GM21786 (cell line): ENCODE results near the gene IFIT2.
"Not testable (repeated sequence)": the region's sequence is repeated elsewhere in the genome, so short reads cannot be mapped to it uniquely, and the experiment has no call there.

Experiments used
- ATAC-seq: cut with Tn5 transposase; IDR thresholded peaks from one replicate; pipeline ENCODE4 v1.9.1; 2021; ENCODE audit not compliant: unreplicated experiment

Gene IFIT2, protein sequence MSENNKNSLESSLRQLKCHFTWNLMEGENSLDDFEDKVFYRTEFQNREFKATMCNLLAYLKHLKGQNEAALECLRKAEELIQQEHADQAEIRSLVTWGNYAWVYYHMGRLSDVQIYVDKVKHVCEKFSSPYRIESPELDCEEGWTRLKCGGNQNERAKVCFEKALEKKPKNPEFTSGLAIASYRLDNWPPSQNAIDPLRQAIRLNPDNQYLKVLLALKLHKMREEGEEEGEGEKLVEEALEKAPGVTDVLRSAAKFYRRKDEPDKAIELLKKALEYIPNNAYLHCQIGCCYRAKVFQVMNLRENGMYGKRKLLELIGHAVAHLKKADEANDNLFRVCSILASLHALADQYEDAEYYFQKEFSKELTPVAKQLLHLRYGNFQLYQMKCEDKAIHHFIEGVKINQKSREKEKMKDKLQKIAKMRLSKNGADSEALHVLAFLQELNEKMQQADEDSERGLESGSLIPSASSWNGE

DNA sequence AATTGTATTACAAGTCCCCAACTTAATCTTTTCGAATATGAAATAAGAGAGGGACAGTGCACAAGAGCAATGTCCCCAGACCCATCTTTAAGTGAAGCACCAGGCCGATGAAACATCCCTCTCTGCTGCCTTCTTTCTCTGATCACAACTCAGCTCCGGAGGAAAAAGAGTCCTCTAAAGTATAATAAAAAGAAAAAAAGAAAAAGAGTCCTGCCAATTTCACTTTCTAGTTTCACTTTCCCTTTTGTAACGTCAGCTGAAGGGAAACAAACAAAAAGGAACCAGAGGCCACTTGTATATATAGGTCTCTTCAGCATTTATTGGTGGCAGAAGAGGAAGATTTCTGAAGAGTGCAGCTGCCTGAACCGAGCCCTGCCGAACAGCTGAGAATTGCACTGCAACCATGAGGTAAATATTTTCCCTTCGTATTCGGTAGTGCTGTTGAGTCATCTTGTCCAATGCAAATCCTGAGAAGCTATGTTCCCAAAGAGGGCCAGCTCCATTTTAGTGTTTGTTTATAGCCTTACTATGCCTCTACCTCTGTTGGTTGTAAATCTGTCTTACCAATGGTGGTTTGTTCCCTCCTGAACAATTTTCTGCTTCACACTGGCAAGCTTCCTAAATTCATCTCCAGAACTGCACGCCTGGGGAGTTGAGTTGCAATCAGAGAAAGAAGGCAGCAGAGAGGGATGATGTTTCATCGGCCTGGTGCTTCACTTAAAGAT is at the start of gene IFIT2:
TSS of gene IFIT2 (plus strand) at position 326 of the 725 bp plus-strand sequence. CDS start at position 404, 78 bp downstream.
- peak; percentile 83 for ATAC-seq

DNA sequence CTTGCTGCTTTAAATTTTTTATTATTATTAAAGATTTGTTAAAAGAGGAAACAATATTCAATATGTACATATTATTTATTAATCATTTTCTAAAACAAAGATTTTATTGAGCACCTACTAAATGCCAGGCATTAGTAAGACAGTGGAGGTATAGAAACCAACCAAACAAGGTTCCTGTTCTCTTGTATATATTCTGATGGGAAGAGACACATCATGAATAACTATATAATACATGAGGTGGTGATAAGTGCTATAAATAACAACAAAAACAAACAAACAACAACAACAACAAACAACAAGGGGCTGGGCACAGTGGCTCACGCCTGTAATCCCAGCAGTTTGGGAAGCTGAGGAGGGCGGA is 49.6 kb upstream of the IFIT2 start:
- ATAC-seq: no peak

DNA sequence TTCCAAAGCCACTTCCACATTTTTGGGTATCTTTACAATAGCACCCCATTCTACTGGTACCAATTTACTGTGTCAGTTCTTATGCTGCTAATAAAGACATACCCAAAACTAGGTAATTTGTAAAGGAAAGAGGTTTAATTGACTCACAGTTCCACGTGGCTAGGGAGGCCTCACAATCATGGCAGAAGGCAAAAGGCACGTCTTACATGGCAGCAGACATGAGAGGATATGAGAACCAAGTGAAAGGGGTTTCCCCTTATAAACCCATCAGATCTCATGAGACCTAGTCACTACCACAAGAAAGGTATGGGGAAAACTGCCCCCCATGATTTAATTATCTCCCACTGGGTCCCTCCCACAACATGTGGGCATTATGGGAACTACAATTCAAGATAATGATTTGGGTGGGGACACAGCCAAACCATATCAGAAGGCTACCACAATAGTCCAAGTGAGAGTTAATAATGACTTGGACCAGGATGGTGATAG is 46.7 kb upstream of the IFIT2 start:
- ATAC-seq: not testable (repeated sequence)

DNA sequence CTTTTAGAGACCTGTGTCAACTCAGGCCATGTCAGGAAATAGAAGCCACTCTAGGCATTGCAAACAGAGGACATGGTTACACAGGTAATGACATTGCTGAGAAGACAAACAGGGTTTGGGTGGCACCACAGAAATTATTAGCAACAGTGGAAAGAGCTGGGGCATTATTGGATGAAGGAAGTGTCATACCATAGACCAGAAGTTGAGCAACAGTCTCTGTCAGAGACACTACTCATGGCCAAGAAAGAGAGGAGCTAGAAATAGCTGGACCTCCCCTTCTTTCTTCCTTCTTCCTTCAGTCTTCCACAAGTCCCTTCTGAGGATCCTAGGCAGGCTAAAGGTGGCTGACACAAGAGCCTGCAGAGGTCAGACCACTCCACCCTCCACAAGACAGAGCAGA is 46.1 kb upstream of the IFIT2 start:
- ATAC-seq: no peak

DNA sequence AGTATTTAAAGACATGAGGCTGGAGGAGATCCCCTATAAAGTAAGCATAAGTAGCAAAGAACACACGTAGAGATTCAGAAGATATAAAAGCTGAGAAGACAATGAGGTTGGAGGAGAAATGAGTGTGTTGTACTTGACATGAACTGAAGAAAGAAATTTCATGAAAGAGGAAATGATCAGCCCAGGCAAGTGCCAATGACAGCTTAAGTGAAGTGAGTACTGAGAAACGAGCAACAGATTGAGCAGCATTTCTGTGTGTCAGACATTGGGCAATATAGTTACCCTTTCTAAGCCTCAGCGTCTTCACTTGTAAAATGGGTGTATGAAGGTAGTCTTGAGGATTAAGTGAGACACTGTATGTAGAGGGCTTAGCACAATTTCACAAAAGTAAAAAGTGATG is 45.5 kb upstream of the IFIT2 start:
- ATAC-seq: no peak

DNA sequence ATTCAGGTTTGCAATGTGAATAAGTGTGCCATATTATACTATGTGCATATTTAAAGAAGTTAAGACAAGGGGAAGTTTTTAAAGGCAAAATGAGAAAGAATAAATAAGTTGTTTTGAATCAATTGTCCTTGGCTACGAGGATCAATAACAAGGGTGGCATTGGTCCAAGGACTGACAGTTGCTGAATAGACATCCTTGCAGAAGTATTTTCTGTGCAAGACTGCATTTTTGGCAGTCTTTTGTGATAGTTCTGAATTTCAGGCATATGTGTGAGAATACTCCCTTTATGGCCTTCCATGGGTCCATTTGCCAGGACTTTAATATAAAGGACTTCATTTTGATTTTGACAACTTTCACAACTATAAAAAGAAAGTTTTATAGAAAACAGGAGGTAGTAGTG is 44.9 kb upstream of the IFIT2 start:
- ATAC-seq: no peak

DNA sequence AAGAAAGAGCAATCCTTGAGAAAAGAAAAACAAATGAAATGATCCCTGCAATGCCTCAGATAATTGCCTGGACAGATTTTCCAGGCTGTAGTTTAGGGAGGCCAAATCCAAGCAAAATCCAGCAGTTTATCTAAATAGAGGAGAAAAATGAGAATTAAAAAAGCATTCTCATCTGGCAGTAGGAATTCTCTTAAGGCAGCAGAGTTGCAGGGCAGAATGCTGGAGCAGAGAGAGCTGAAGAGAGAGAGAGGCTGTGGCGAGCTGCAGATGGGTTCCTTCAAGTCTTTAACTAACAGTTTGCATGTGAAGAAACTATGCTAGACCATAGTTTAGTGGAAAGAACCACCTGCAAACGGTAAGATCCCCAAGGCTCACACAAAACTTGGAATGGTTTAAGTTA is 44.3 kb upstream of the IFIT2 start:
- ATAC-seq: no peak

DNA sequence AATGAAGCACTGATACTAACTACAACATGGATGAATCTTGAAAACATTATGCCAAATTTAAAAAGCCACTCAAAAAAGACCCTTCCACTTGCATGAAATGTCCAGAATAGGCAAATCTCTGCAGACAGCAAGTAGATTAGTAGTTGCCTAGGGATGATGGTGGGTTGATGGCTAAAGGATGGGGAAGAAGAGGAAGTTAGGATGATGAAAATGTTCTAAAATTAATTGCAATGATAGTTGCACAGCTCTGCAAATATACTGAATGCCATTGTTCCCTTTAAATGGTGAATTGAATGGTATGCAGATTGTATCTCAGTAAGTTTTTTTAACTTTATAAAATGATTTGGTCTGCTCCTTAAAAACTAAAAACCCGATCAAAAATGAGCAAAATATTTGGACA is 43.0 kb upstream of the IFIT2 start:
- ATAC-seq: no peak

DNA sequence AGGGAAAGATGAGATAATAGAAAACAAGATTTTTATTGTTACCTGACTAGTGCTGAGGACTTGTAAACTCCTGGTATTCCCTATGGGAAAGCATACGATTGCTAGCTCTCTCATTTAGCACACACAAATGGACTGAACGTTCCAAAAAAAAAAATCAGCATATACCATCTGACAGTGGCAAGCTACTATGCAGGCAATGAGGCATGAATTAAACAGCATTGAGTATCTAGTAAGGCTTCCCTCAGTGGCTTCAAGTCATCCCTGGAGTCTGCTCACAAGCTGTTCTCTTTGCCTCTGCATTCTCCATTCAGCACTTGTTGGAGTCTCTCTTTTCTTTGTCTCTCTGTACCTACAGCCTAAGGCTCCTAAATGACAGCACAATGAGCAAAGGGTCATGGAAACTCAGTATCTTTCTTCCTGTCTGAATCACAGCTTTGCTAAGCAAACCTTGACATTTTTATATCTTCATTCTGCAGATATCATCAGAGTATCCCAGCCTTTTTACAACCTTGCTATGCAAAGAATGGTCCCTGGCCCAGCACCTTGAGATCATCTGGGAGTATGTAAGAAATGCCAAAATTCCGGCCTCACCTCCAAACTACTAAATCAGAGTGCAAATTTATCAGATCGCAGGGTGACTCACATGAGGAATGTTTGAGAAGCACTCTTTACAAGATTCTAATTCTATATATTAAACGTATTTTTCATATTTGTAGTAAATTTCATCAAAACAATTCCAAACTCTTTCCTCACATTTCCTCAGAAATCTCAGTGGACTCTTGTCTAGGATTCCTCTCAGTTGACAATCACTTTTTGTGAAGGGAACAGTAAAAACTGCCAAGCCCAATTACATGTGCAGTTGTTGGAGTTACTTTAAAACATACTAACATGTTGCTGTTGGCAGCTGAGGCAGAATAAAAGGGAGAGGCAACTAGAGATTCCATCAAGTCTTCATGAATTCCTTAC is 39.5 kb upstream of the IFIT2 start:
- no peak for ATAC-seq

DNA sequence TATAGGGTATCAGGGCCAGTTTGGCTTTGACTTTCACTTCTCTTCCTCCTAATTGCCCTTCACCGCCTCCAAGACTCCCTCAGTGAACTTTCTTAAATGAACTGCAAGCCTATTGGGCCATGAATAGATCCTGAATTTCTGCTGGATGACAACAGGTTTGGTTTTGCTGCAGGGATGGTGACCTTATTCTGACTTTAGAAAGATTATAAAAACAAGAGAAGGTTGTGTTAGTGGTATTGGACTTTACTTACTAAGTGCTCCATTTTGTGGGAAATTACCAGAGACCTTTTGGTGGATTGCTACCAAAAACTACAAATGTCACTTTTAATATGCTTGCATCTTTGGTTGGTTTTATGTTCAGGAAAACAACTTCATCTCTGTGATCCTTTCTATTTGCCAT is 38.8 kb upstream of the IFIT2 start:
- ATAC-seq: no peak

DNA sequence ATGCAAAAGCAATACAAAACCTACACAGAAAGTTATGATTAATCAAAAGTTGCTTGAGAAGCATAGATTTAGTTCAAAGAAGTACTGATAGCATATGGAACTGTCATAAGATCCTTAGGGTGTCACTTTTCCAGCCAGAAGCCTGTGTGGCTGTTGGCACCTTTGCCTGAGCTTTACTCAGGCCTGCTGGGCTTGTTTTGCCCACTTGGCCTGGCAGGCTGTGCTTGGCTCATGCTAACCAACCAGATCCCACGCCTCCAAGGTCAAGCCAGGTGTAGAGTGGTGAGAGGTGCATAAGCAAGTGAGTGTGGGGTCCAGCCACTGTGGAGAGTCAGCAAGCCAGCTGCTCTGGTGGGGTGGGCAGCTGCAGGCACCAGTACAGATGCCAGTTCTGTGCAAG is 38.3 kb upstream of the IFIT2 start:
- ATAC-seq: no peak

DNA sequence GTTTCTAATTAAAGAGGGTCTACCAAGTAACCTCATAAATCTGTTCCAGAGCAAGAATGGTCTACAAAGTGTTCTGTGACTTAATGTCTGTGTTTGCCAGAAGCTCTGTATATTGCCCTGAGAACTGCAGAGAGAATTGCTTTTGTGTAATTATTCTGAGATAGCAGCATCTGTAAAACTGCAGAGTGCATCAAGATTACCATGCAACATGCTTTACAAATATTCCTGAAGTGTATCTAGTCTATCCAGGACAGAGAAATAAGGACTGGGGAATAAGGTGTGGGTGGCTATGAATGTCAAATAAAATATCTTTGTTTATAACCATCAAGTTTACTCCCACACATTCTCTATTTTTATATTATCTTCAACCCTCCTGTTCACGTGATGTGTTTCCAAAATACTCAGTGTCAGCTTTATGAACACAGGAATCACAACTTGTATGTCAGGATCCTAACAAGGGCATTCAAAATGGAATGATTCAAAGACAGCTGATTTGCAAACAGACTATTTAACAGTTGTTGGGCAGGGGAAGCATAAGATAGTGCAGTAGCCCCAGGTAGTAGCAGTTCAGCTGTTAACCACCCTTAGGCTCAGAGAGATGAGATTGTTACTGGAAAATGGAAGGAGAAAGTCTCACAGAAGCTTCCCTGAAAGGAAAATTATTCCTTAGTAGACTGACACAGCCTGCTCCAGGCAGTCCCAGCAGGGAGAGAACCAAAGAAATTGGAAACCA is 35.0 kb upstream of the IFIT2 start:
- no peak for ATAC-seq

DNA sequence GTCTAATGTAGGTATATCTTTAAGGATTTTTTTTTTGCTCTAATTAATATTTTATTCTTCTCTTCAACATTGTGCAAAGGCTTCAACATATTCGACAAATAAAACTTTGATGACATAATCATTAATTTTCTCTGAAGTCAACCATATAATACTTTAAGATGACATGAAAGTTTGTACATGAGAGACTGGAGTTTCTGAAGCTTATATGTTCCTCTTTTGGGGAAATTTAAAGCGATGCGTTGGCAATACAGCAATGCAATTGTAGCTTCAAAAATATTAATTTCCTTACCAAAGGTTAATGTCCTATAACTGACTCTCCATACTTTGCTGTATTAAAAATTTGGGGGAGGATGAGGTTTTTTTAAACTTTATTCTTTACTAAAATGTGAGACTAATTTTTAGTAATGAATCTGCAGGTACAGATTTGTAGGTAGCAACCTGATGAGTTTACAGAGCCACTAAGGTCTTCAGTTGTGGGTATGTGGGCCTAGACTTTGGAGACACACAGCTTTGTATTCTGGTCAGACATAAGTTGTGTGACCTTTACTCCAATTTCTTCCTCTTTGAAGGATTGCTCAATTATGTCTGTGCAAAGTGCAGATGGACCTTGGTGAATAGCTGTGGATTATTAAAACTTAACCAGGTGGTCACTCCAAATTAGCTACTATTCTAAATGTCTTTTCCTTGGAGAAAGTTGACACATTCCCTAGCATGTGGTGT is 32.3 kb upstream of the IFIT2 start:
- ATAC-seq: no peak

DNA sequence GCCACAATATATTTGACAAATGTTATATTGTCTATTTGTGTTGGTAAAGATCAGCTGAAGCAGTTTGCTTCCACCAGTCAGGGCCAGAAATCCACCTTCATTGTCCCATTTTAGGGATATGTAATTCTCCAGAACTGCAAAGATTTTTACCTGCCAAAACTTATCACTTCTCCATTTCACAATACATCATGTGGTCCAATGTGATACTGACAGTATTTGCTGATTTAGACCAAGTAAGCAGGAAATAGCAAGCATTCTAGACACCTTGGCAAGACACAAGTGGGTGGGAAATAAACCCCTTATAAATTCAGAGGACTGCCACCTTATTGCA is 31.7 kb upstream of the IFIT2 start:
- no peak for ATAC-seq

DNA sequence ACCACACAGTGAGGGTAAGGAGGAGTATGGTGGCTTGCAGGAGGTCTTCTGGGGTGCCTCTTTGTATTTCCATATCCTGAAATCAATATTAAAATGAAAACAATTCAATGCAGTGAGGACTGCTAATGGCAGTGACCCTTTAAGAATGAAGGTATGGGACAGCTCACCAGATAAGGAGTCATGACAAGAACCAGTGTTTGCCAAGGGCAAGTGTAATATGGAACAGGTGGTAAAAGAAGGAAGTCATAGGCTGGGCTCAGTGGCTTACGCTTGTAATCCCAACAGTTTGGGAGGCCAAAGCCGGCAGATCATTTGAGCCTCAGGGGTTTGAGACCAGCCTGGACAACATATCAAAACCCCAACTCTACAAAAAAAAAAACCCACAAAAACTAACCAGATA is 30.3 kb upstream of the IFIT2 start:
- no peak for ATAC-seq

DNA sequence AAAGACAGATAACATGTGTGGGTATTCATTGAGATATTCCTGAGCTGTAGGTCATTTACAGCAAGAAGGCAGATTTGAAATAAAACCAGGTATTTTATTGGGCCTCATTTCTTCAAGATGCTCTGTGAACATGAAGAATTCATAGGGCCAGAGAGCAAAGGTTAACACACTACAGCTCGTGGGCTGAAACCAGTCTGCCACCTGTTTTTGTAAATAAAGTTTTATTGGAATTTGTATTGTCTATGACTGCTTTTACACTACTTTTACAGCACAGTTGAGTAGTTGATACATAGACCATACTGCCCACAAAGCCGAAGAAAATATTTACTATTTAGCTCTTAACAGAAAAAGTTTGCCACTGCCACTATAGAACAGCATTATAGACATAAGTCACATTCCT is 28.2 kb upstream of the IFIT2 start:
- no peak for ATAC-seq

DNA sequence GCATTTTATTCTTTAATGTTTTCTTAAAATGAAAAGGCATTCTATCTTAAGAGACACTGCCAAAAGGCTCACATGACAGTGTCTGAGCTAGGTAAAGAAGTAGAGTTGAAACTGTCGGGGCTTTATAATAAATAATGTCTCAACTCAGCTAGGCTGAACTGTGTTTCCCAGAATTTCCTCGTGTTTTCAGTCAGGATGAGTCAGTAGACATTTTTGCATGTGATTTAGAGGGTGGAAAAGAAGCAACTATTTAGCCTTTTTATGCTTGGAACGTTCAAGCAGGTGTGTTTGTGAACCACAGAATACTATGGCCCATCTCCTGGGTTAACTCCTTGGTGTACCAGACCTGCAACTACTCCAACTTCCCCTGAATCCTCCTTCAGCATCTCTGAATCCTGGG is 26.9 kb upstream of the IFIT2 start:
- no peak for ATAC-seq

DNA sequence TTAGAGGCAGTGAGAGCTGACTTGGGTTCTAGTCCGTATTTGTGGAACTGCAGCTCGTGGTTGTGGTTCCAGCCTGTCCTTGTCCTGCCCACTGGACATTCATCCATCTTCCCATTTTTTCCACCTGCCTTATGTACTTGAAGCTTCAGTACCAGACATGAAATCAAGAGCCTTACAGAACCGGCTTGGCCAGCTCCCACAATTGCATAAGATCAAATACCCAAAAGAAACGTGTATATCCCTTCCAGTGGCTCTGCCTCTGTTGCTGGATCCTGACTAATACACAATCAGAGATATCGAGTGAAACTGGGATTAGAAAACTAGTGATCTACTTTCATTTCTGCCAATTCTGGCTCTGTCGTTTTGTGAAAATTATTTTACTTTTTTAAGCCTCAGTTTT is 26.5 kb upstream of the IFIT2 start:
- no peak for ATAC-seq

DNA sequence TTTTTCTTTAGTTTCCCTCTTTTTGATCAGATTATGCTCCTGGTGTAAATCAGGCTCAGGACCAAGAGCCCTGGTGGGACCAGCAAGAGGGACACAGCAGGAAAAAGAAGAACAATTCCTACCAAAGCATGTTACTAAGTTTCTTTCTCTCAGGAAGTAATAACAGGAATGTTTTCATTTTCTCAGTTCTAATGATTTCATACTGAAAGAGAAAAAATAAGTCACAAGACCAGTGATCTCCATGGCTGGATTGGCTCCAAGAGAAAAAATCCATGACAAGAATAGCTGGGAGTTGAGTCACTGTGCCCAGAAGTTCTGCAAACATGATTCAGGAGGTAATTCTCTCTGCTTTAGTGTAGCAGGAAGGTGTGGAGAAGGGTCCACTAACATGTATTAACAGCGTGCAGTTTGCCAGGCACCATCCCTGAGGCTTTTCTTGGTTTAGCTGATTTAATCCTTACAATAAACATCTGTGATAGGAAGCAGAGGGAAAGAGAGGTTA is 23.8 kb upstream of the IFIT2 start:
- no peak for ATAC-seq

DNA sequence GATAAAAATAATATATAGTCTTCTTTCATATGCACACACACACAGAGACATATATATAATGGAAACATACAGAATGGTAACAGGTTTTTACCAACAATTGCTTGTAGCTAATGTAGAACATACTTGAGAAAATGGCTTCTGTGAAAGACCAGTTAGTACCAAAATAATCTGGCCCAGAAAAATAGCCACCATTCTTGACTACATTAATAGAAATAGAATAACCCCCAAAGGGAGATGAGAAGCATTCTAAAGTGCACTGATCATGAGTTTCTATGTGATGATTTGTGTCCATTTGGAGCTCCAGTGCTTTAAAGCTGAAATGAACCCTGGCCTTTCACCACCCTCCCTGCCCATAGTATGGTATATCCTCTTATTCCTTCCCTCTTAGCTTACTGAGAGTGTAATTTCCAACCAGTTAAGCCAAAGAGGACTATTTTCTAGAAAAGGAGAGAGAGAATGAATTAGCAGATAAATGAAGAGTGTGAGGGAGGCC is 22.9 kb upstream of the IFIT2 start:
- no peak for ATAC-seq
